ENCODE data around the gene DGCR8.

DGCR8 gene

DNA sequence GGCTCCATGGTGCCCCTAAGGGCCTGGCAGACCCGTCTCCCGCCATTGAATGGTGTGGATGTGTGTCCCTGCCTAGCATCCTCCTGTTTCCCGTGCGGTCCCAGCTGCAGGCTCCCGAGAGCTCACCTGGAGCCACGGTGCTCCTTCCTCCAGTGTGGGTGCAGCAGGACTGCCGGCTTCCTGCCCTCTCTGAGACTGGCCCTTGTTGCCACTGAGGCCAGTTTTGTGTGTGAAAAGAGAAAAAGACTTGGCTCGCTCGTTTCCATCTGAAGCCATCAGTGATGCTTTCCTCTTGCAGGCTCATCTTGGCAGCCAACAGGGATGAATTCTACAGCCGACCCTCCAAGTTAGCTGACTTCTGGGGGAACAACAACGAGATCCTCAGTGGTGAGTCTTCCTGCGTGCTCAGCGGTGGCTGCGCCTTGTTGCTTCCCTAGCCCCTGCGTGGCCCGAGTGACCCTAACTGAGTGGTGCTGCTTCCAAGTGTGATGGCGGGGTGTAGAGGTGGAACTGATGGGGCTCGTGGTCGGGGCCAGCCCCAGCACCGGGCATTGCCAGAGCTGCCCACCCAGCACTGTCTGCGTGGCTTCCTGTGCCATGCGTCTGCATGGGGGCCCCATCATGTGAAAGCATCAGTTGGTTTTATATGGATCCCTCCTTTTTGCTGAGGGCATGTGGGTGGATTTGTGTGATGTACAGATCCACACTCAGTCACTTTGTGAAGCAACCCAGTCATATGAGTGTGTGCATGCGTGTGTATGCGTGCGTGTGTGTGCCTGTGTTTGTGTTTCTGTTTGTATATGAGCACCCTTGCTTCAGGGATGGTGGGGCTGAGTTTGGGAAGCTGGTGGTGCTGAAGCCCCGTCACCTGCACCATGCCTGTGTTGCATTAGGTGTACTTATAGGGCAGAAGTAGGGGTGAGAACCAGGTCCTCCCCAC lies 36.7 kb upstream of the DGCR8 start:
- no peak overlapping the region for H3K27ac ChIP-seq
- no peak for TF ChIP-seq ZFX (IDR thresholded peaks at IDR 0.05; ENCODE audit: borderline replicate concordance)
- TF ChIP-seq, protein P1, sequence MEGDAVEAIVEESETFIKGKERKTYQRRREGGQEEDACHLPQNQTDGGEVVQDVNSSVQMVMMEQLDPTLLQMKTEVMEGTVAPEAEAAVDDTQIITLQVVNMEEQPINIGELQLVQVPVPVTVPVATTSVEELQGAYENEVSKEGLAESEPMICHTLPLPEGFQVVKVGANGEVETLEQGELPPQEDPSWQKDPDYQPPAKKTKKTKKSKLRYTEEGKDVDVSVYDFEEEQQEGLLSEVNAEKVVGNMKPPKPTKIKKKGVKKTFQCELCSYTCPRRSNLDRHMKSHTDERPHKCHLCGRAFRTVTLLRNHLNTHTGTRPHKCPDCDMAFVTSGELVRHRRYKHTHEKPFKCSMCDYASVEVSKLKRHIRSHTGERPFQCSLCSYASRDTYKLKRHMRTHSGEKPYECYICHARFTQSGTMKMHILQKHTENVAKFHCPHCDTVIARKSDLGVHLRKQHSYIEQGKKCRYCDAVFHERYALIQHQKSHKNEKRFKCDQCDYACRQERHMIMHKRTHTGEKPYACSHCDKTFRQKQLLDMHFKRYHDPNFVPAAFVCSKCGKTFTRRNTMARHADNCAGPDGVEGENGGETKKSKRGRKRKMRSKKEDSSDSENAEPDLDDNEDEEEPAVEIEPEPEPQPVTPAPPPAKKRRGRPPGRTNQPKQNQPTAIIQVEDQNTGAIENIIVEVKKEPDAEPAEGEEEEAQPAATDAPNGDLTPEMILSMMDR (IDR thresholded peaks at IDR 0.05): no peak

DNA sequence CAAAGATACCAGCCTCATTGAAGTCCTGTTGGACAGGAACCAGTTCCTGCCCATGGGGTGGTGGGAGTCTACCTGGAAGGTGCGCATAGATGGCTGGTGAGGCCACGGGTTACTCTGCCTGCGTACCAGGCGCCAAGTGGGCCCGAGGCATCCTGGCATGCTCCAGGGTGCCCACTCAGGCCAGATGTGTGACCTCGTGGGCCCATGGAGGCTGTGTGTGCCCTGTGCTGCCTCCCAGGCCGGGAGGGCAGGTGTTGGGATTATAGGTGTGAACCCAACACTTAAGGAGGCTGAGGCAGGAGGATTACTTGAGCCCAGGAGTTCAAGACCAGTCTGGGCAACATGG lies 36.1 kb upstream of the DGCR8 start:
- no peak overlapping the region for H3K27ac ChIP-seq
- TF ChIP-seq, protein P1 (IDR thresholded peaks at IDR 0.05): no peak
- no peak for TF ChIP-seq ZFX (IDR thresholded peaks at IDR 0.05; ENCODE audit: borderline replicate concordance)

GRCh38 chr22:20044495-20045151 lies 35.4 kb upstream of the DGCR8 start:
- TF ChIP-seq ZFX (IDR thresholded peaks at IDR 0.05; ENCODE audit: borderline replicate concordance): no peak
- TF ChIP-seq, protein P1 (IDR thresholded peaks at IDR 0.05): no peak
- H3K27ac ChIP-seq: no peak overlapping the region

DNA sequence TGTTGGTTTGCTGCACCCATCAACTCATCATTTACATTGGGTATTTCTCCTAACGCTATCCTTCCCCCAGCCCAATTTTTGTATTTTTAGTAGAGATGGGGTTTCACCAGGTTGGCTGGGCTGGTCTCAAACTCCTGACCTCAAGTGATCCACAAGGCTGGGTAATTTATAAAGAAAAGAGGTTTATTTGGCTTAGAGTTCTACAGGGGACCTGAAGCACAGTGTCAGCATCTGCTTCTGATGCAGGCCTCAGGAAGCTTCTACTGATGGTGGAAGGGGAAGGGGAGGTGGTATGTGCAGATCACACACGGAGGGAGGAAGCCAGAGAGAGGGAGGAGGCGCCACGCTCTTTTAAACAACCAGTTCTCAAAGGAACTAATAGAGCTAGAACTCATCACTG lies 33.3 kb upstream of the DGCR8 start:
- no peak overlapping the region for H3K27ac ChIP-seq
- no peak for TF ChIP-seq ZFX (IDR thresholded peaks at IDR 0.05; ENCODE audit: borderline replicate concordance)
- TF ChIP-seq, protein P1 (IDR thresholded peaks at IDR 0.05): no peak

DNA sequence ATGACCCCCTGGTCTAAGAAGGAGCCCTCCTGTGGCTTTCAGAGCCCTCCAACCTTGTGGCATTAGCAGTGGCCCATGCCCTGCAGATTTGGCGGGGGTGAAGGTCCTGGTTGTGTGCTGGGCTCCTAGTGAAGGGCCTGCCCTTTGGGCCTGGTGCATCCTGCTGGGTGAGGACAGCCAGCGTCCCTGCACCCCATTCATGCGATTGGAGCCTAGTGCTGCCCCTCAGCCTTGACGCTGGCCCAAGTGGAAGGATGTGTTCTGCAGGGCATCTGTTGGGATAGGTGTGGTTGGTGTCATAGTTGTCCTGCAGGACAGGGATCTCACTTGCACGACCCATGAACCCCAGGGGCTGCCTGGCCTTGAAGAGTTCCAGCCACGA lies 28.1 kb upstream of the DGCR8 start:
- H3K27ac ChIP-seq: peak overlapping the region; percentile 44
- TF ChIP-seq, protein P1 (IDR thresholded peaks at IDR 0.05): no peak
- TF ChIP-seq ZFX (IDR thresholded peaks at IDR 0.05; ENCODE audit: borderline replicate concordance): no peak

DNA sequence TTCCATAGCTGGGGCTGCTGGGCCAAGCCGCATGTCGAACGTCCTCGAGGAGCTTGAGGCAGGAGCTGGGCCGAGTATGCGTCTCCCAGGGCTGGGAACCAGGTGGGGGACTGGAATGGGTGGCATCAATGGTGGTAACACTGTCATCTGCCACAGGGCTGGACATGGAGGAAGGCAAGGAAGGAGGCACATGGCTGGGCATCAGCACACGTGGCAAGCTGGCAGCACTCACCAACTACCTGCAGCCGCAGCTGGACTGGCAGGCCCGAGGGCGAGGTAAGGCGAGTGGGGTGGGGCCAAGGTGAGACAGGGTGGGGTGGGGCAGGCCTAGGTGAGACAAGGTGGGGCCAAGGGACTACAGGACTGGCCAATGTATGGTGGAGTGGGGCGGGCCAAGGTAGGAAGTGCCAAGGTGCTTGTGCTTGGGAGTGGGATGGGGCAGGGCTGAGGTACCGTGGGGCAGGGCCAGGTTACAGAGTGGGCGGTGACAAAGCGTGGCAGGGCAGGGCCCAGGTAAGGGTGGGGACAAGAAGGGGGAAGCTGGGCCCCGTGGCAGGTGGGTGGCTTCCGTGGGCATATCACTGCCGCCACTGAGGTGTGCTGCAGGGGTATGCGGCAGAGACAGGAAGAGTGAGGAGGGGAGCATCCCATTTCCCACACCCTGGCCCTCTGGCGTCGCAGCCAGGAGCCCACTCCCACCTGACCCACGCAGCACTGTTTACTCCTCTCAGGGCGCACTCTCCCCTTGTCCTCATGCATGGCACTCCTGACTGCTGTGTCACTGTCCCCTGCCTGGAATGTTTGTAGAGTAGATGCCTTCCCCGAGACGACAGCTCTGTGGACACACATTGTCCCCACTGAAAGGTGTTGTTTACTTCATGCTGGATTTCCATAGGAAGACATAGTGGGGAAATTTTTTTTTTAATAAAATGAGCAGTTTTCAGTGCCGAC lies 27.5 kb upstream of the DGCR8 start:
- peak overlapping the region; percentile 44 for H3K27ac ChIP-seq
- TF ChIP-seq, protein P1 (IDR thresholded peaks at IDR 0.05): no peak
- TF ChIP-seq ZFX (IDR thresholded peaks at IDR 0.05; ENCODE audit: borderline replicate concordance): no peak
